Measurements from ENCODE around the gene ITGAL.

GRCh38 chr16:30472328-30472942 lies at the start of gene ITGAL:
- TF ChIP-seq CTCF (IDR thresholded peaks at IDR 0.05; ENCODE audit: control extremely low read depth in 1 of 3, insufficient read depth in 1 of 3, low read depth in 1 of 3, low read length in 3 of 3) = no peak
- no peak for TF ChIP-seq YY1 (IDR thresholded peaks at IDR 0.05; ENCODE audit: low read depth, low read length)
- no peak for TF ChIP-seq NRF1 (IDR thresholded peaks at IDR 0.05; ENCODE audit: low read depth, low read length)
- TF ChIP-seq RXRA (IDR thresholded peaks at IDR 0.05; ENCODE audit: insufficient read depth, low read depth, low read length) = no peak
- no peak for TF ChIP-seq MAX (IDR thresholded peaks at IDR 0.05)
